ENCODE measurements around the gene LGALS7.

GRCh38 chr19:38733493-38734175, 39.7 kb downstream of the LGALS7 start:
- TF ChIP-seq POLR2AphosphoS5 (IDR thresholded peaks at IDR 0.05; ENCODE audit: low read depth, low read length) (no peak), POLR2A (IDR thresholded peaks at IDR 0.05; ENCODE audit: low read depth, low read length) (no peak)

Measured in GM12891 (cell line).